HG03460 (cell line): Measurements from ENCODE around the gene FA2H.

Experiments used
- ATAC-seq: cut with Tn5 transposase; IDR thresholded peaks from one replicate; pipeline ENCODE4 v1.9.1; 2021; ENCODE audit not compliant: unreplicated experiment

FA2H gene

DNA sequence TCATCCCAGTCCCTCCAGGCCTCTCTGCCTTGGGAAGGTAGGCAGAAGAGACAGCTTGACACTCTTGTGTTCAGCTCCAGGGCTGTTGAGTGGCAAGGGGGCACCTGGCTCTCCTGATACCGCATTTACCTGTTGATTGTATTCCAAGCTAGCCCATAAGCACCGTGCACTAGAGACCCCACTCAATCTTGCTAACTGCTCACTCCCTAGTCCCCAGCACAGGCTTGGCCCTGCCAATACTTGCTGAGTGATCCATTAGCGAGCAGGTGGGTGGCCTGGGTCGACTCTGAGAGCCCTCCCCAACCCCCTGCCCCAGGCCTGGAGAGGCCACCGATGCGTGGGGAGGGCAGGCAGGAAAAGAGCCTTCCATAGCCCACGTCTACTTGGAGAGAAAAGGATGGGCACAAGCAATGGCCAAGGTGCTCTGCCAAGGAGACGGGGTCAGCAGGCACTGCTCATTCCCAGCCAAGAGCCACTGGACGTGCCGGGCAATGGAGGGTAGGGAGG, 29.5 kb downstream of the FA2H start:
- ATAC-seq = no peak

DNA sequence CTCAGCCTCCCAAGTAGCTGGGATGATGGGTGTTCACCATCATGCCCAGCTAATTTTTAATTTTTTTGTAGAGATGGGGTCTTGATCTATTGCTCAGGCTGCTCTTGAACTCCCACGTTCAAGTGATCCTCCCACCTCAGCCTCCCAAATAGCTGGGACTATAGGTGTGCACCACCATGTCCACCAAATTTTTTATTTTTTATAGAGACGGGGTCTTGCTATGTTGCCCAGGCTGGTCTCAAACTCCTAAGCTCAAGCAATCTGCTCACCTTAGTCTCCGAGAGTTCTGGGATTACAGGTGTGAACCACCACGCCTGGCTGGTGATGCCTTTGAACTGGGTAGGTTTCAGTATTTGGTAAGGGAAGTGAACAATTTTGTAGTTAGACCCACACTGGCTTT, 30.1 kb downstream of the FA2H start:
- no peak for ATAC-seq

DNA sequence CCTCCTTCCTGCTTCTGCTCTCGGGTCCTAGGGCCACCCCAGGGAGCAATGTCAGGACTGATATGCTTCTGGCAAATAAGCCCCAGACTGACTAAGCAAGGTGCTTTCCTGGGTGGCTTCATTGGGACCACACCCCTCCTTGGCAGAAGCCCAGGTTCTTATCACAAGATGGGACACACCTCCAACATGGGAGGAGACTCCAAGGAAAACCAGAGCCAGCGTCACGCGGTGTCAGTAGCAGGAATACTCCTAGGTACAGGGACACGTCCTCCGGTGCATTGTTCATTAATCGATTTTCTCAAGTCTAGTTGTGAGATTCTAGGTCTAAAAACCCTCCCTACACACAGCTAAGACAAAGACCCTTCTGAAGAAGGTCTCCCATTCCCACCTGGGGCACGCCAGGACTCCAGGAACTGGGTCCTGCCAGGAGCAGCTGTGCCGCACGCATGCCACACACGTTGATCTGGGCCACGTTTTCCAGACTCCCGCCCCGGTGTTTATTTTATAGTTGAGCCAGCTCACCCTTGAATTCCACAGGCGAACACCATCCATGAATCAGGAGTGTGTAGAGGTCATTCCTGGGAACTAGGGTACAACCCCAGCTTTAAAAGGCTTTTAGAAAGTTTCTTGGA, 30.8 kb downstream of the FA2H start:
- ATAC-seq = no peak

DNA sequence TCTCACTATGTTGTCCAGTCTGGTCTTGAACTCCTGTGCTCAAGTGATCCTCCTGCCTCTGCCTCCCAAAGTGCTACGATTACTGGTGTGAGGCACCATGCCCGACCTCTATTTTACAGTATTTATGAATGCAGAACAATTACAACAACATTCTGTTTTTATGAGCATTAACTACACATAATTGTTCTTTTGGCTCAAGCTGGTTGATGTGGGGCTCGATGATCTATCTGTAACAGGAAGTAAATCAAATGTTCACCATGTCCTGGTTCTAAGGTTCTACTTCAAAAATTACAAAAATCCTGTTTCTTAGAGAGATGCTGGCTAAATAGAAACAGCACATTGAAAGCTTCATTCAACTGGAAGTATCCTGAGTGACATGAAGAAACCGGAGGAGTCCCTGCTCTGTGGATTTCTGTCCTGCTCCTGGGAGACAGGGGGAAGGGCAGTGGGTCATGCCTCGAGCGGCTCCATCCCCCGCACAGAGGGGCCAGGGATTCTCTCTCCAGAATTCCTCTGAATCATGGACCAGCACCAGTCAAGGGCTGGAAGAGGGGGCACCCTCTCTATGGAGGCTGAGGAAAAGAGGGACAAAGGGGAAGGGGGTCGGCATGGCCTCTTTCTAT, 31.5 kb downstream of the FA2H start:
- ATAC-seq = no peak

DNA sequence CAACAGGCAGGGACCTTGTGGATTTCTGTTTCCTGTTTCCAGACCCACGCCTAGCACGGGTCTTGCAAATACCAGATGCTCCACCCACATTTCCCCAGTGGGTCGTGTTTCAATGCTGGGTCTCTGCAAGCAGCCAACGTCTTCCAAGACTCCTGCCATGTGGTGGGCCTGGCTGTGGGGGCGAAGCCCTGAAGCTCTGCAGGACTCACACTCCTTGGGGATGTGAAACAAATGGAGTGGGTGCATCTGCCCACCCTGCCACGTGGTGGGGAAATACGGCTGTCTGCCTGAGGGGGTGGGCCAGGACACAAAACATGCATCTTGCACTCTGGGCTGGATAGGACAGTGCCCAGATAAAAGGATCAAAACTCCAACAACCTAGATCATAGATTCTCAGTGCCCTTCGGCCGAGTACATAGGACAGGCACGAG, 32.6 kb downstream of the FA2H start:
- ATAC-seq = no peak

DNA sequence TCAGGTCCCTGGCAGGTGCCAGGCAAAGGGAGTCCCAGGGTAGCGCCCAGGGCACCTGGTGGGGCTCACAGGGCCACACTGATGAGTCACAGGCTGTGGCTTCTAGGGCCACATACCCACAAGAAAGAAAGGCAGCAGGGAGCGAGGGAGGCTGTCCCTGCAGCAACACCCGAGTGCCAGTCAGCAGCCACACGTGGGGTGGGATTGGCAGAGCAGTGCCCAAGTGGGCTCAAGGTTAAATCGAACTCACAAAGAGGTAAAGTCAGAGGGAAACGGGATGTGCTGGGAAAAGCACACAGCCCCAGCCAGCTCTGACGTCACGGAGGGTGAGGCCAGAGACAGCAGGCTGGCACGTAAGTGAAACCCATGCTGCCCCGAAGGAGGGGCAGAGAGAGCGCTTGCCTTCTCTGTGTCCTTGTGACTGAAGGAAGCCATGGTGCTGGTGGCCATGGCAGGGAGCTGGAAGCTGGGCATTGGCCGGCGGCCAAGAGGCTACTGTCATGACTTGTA, 33.8 kb downstream of the FA2H start:
- no peak for ATAC-seq

- ATAC-seq = no peak
Measured at GRCh38 chr16:74739275-74739674, 35.3 kb downstream of the FA2H start.

- no peak for ATAC-seq
Measured at GRCh38 chr16:74738816-74739215, 35.8 kb downstream of the FA2H start.

- ATAC-seq = no peak
Measured at GRCh38 chr16:74738113-74738541, 36.5 kb downstream of the FA2H start.

- no peak for ATAC-seq
Measured at GRCh38 chr16:74737521-74737920, 37.1 kb downstream of the FA2H start.

GRCh38 chr16:74736531-74737157, 38.0 kb downstream of the FA2H start:
- ATAC-seq = no peak

GRCh38 chr16:74735554-74735953, 39.1 kb downstream of the FA2H start:
- no peak for ATAC-seq

- no peak for ATAC-seq
Measured at GRCh38 chr16:74735162-74735452, 39.5 kb downstream of the FA2H start.

GRCh38 chr16:74734361-74735161, 40.1 kb downstream of the FA2H start:
- ATAC-seq = no peak

GRCh38 chr16:74732707-74733350, 41.8 kb downstream of the FA2H start:
- ATAC-seq = no peak

DNA sequence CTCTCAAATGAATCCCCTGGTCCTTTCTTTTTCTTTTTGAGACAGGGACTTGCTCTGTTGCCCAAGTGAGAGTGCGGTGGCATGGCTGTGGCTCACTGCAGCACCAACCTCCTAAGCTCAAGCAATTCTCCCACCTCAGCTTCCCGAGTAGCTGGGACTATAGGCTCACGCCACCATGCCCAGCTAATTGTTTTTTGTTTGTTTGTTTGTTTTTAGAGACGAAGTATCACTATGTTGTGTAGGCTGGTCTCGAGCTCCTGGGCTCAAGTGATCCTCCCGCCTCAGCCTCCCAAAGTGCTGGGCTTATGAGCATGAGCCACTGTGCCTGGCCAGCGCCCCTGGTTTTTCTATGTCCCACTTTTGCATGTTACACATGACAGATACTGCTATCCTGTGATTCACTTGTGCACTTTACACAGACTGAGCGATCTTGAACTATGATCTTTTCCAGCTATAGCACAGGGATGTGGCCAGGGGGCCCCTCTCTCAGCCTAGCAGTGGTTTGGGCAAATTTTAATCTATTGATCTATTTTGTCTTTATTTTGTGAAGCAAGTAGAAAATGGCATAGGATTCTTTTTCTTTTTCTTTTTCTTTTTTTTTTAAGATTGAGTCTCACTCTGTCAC, 42.7 kb downstream of the FA2H start:
- no peak for ATAC-seq

DNA sequence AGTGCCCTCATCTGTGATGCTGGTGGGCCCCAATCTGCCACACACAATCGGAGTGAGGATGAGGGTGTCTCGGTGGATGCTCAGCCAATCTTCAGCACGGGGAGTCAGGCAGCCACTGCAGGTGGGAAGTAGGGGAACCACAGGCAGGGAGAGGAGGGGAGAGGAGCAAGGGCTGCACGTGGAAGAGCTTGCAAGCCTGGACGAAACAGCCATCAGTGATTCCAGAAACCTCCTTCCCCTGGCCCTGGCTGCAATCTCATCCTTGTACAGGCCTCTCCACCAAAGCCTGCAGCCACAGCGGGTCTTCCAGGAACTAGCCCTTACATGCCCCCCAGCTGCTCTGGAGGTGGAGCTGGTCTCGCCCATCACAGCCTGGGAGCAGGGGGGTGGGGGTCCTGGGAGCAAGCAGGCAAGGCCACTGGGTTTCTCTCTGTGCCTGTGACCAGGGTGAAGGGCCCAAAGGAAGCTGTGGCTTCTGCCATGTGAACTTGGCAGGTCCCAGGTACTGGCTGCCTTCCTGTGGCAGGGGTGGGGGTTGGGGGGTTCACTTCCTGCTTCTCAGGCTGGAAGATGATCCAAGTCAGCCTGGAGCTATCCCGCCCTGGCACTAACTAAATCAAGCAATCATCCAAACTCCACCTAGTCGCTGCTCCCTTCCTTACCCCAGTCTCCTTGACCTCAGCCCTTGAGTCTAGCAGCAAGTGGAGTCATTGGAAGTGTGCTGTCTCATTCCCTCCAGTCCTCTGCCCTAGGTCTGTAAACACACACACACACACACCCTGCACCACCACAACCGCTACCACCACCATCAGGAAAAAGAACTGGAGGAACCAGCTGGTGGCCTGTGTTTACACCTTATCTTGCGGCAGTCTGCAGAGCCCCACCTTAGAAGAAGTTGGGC, 44.6 kb downstream of the FA2H start:
- ATAC-seq = no peak

- ATAC-seq = no peak
Measured at GRCh38 chr16:74727903-74728302, 46.7 kb downstream of the FA2H start.

GRCh38 chr16:74726716-74727115, 47.9 kb downstream of the FA2H start:
- no peak for ATAC-seq
